ENCODE results near the gene SIX6. TPM values are rescaled to one million over a fixed set of nuclear protein-coding genes. Genes with fewer than 3 reads are reported as not detected.
"Not testable (repeated sequence)": the region's sequence is repeated elsewhere in the genome, so short reads cannot be mapped to it uniquely, and the experiment has no call there.

SIX6 gene
- polyA plus RNA-seq (2013, experiment 1 of 2) = not detected
- polyA plus RNA-seq (2013, experiment 2 of 2) = 0.03 TPM

GRCh38 chr14:60508707-60509437 is at the start of gene SIX6:
SIX6 (plus strand) TSS chr14:60509146; CDS start chr14:60509399, 253 bp downstream.
- no peak within 1 kb of the TSS for H2BK120ac ChIP-seq (ENCODE audit: low read depth, low read length)
- H4K8ac ChIP-seq (ENCODE audit: low read depth, low read length) = no peak within 1 kb of the TSS
- no peak within 1 kb of the TSS for H3K18ac ChIP-seq (ENCODE audit: low read length)
- H2BK15ac ChIP-seq (replicated peaks; ENCODE audit: low read depth) = no peak within 1 kb of the TSS
- no peak within 1 kb of the TSS for H2AK5ac ChIP-seq (ENCODE audit: low read length)
- no peak within 1 kb of the TSS for H3K56ac ChIP-seq (ENCODE audit: low read length)
- H3K27ac ChIP-seq (ENCODE audit: low read depth, low read length) = no peak within 1 kb of the TSS
- no peak within 1 kb of the TSS for H3K9ac ChIP-seq (ENCODE audit: low read length)
- no peaks in the 10 kb centered on the region for H3K79me1 ChIP-seq (ENCODE audit: low read length)
- peak within 1 kb of the TSS; percentile 52 for H3K23ac ChIP-seq (ENCODE audit: low read length)
- H3K79me2 ChIP-seq (ENCODE audit: control insufficient read depth, insufficient read depth, low read length) = no peaks in the 10 kb centered on the region
- peak; percentile 88 for DNase-seq
- H3K27me3 ChIP-seq (ENCODE audit: insufficient read depth, low read length, poor library complexity) = peaks cover 78% of the 10 kb centered on the region
- H2BK5ac ChIP-seq (ENCODE audit: low read length) = no peak within 1 kb of the TSS
- peaks cover 3% of the 10 kb centered on the region for H3K4me1 ChIP-seq (ENCODE audit: control insufficient read depth, low read depth, low read length)
- H3K4me2 ChIP-seq (ENCODE audit: low read length) = peak within 1 kb of the TSS; percentile 66
- H4K5ac ChIP-seq (ENCODE audit: low read length) = no peak within 1 kb of the TSS
- no CpG with 5 or more reads among the region's 55 CpGs for WGBS (ENCODE audit: extremely low coverage, insufficient coverage, low lambda C conversion rate)
- H3K4ac ChIP-seq (ENCODE audit: low read depth, low read length) = no peak within 1 kb of the TSS
- H3K36me3 ChIP-seq (ENCODE audit: control insufficient read depth, insufficient read depth, low read length) = no peaks in the 10 kb centered on the region
- no peak within 1 kb of the TSS for H3K4me3 ChIP-seq (ENCODE audit: low read length)

GRCh38 chr14:60480248-60480647 is 28.7 kb upstream of the SIX6 start:
- H2BK120ac ChIP-seq (ENCODE audit: low read depth, low read length); H3K4me2 ChIP-seq (ENCODE audit: low read length); H3K56ac ChIP-seq (ENCODE audit: low read length); H3K23ac ChIP-seq (ENCODE audit: low read length); H2BK15ac ChIP-seq (replicated peaks; ENCODE audit: low read depth); H3K27ac ChIP-seq (ENCODE audit: low read depth, low read length); H4K5ac ChIP-seq (ENCODE audit: low read length); H3K4me1 ChIP-seq (ENCODE audit: control insufficient read depth, low read depth, low read length); H3K18ac ChIP-seq (ENCODE audit: low read length); DNase-seq; H3K79me1 ChIP-seq (ENCODE audit: low read length); H3K4me3 ChIP-seq (ENCODE audit: low read length); H3K79me2 ChIP-seq (ENCODE audit: control insufficient read depth, insufficient read depth, low read length); H4K8ac ChIP-seq (ENCODE audit: low read depth, low read length); H2BK5ac ChIP-seq (ENCODE audit: low read length); H3K27me3 ChIP-seq (ENCODE audit: insufficient read depth, low read length, poor library complexity); H3K36me3 ChIP-seq (ENCODE audit: control insufficient read depth, insufficient read depth, low read length); H3K4ac ChIP-seq (ENCODE audit: low read depth, low read length); H2AK5ac ChIP-seq (ENCODE audit: low read length); H3K9ac ChIP-seq (ENCODE audit: low read length): not testable (repeated sequence)
- WGBS (ENCODE audit: extremely low coverage, insufficient coverage, low lambda C conversion rate) = no CpG with 5 or more reads among the region's 7 CpGs

GRCh38 chr14:60482743-60483142 is 26.2 kb upstream of the SIX6 start:
- Histone ChIP-seq H3K79me1 (ENCODE audit: low read length) (no peaks in the 10 kb centered on the region), H3K4me2 (ENCODE audit: low read length) (no peak overlapping the region), H3K27ac (ENCODE audit: low read depth, low read length) (no peak overlapping the region), H3K56ac (ENCODE audit: low read length) (no peak overlapping the region), H3K27me3 (ENCODE audit: insufficient read depth, low read length, poor library complexity) (no peaks in the 10 kb centered on the region), H3K23ac (ENCODE audit: low read length) (no peak overlapping the region), H3K9ac (ENCODE audit: low read length) (no peak overlapping the region), H4K5ac (ENCODE audit: low read length) (no peak overlapping the region), H3K4me3 (ENCODE audit: low read length) (no peak overlapping the region), H3K4ac (ENCODE audit: low read depth, low read length) (no peak overlapping the region), H3K4me1 (ENCODE audit: control insufficient read depth, low read depth, low read length) (no peaks in the 10 kb centered on the region), H3K18ac (ENCODE audit: low read length) (no peak overlapping the region), H3K36me3 (ENCODE audit: control insufficient read depth, insufficient read depth, low read length) (no peaks in the 10 kb centered on the region), H2AK5ac (ENCODE audit: low read length) (no peak overlapping the region), H3K79me2 (ENCODE audit: control insufficient read depth, insufficient read depth, low read length) (no peaks in the 10 kb centered on the region), H2BK15ac (replicated peaks; ENCODE audit: low read depth) (no peak overlapping the region), H2BK5ac (ENCODE audit: low read length) (no peak overlapping the region), H4K8ac (ENCODE audit: low read depth, low read length) (no peak overlapping the region), H2BK120ac (ENCODE audit: low read depth, low read length) (no peak overlapping the region)
- WGBS (ENCODE audit: extremely low coverage, insufficient coverage, low lambda C conversion rate) = no CpG with 5 or more reads among the region's 1 CpG
- DNase-seq = no peak

GRCh38 chr14:60485057-60485597 is 23.8 kb upstream of the SIX6 start:
- no peaks in the 10 kb centered on the region for H3K4me1 ChIP-seq (ENCODE audit: control insufficient read depth, low read depth, low read length)
- H2BK15ac ChIP-seq (replicated peaks; ENCODE audit: low read depth) = no peak overlapping the region
- peak overlapping the region; percentile 95 for H3K56ac ChIP-seq (ENCODE audit: low read length)
- H4K8ac ChIP-seq (ENCODE audit: low read depth, low read length) = no peak overlapping the region
- H2AK5ac ChIP-seq (ENCODE audit: low read length) = no peak overlapping the region
- no peaks in the 10 kb centered on the region for H3K79me2 ChIP-seq (ENCODE audit: control insufficient read depth, insufficient read depth, low read length)
- H3K9ac ChIP-seq (ENCODE audit: low read length) = peak overlapping the region; percentile 76
- peak overlapping the region; percentile 5 for H3K4me3 ChIP-seq (ENCODE audit: low read length)
- peak overlapping the region; percentile 70 for H3K4ac ChIP-seq (ENCODE audit: low read depth, low read length)
- no peaks in the 10 kb centered on the region for H3K36me3 ChIP-seq (ENCODE audit: control insufficient read depth, insufficient read depth, low read length)
- H3K18ac ChIP-seq (ENCODE audit: low read length) = no peak overlapping the region
- DNase-seq = peak; percentile 22
- H3K27me3 ChIP-seq (ENCODE audit: insufficient read depth, low read length, poor library complexity) = no peaks in the 10 kb centered on the region
- H3K79me1 ChIP-seq (ENCODE audit: low read length) = no peaks in the 10 kb centered on the region
- H2BK120ac ChIP-seq (ENCODE audit: low read depth, low read length) = no peak overlapping the region
- no peak overlapping the region for H4K5ac ChIP-seq (ENCODE audit: low read length)
- no peak overlapping the region for H3K23ac ChIP-seq (ENCODE audit: low read length)
- no peak overlapping the region for H2BK5ac ChIP-seq (ENCODE audit: low read length)
- WGBS (ENCODE audit: extremely low coverage, insufficient coverage, low lambda C conversion rate) = no CpG with 5 or more reads among the region's 25 CpGs
- peak overlapping the region; percentile 21 for H3K4me2 ChIP-seq (ENCODE audit: low read length)
- no peak overlapping the region for H3K27ac ChIP-seq (ENCODE audit: low read depth, low read length)

GRCh38 chr14:60485598-60486251 is 23.2 kb upstream of the SIX6 start, which contains the start of gene C14orf39:
C14orf39 (minus strand) TSS chr14:60486063; CDS start chr14:60485078, 985 bp downstream.
- Histone ChIP-seq H3K4me1 (ENCODE audit: control insufficient read depth, low read depth, low read length) (no peaks in the 10 kb centered on the region), H4K8ac (ENCODE audit: low read depth, low read length) (no peak within 1 kb of the TSS), H3K9ac (ENCODE audit: low read length) (peak within 1 kb of the TSS; percentile 76), H3K27ac (ENCODE audit: low read depth, low read length) (no peak within 1 kb of the TSS), H3K4me3 (ENCODE audit: low read length) (peak within 1 kb of the TSS; percentile 5), H3K18ac (ENCODE audit: low read length) (peak within 1 kb of the TSS; percentile 89), H3K79me1 (ENCODE audit: low read length) (no peaks in the 10 kb centered on the region), H3K23ac (ENCODE audit: low read length) (no peak within 1 kb of the TSS), H3K4me2 (ENCODE audit: low read length) (peak within 1 kb of the TSS; percentile 21), H3K4ac (ENCODE audit: low read depth, low read length) (peak within 1 kb of the TSS; percentile 70), H2BK5ac (ENCODE audit: low read length) (no peak within 1 kb of the TSS), H2AK5ac (ENCODE audit: low read length) (no peak within 1 kb of the TSS), H3K36me3 (ENCODE audit: control insufficient read depth, insufficient read depth, low read length) (no peaks in the 10 kb centered on the region), H3K79me2 (ENCODE audit: control insufficient read depth, insufficient read depth, low read length) (no peaks in the 10 kb centered on the region), H4K5ac (ENCODE audit: low read length) (no peak within 1 kb of the TSS), H2BK15ac (replicated peaks; ENCODE audit: low read depth) (no peak within 1 kb of the TSS), H3K27me3 (ENCODE audit: insufficient read depth, low read length, poor library complexity) (no peaks in the 10 kb centered on the region), H3K56ac (ENCODE audit: low read length) (peak within 1 kb of the TSS; percentile 95), H2BK120ac (ENCODE audit: low read depth, low read length) (peak within 1 kb of the TSS; percentile 33)
- WGBS (ENCODE audit: extremely low coverage, insufficient coverage, low lambda C conversion rate) = no CpG with 5 or more reads among the region's 57 CpGs
- DNase-seq = peak; percentile 81

Data from mesendoderm (in vitro differentiated cells).